Nephron (organoid): ENCODE results near the gene ST3GAL5.
A peak's percentile ranks its signal among the peaks of the same experiment; 100 is the strongest.

Experiments used
- H3K27ac Mint-ChIP-seq, 3 experiments: 2 replicates each; pipeline ENCODE4 v1.8.0; 2020; ENCODE audit warnings: mixed read lengths in 3 of 3, mild to moderate bottlenecking in 2 of 3, moderate library complexity in 1 of 3
- H3K27me3 Mint-ChIP-seq: 2 replicates; pipeline ENCODE4 v1.8.0; 2021; ENCODE audit warnings: low read depth, mild to moderate bottlenecking, moderate library complexity, mixed read lengths
- H3K36me3 Mint-ChIP-seq: 2 replicates; pipeline ENCODE4 v1.8.0; 2020; ENCODE audit warnings: low read depth, mixed read lengths
- H3K4me1 Mint-ChIP-seq: 2 replicates; pipeline ENCODE4 v1.8.0; 2020; ENCODE audit warnings: mixed read lengths
- H3K4me3 Mint-ChIP-seq, 3 experiments: 2 replicates each; pipeline ENCODE4 v1.8.0; 2020; ENCODE audit warnings: mild to moderate bottlenecking in 3 of 3, mixed read lengths in 3 of 3, moderate library complexity in 2 of 3
- H3K9me3 Mint-ChIP-seq: 2 replicates; pipeline ENCODE4 v1.8.0; 2020; ENCODE audit warnings: mixed read lengths
- CTCF ChIP-seq, 3 experiments: fragments of 200-600 bp; sonication (generic); IDR thresholded peaks; one replicate each; pipeline ENCODE4 v1.5.0; 2021; ENCODE audit warnings: antibody characterized with exemption in 3 of 3; ENCODE audit not compliant: unreplicated experiment in 3 of 3

Gene ST3GAL5

GRCh38 chr2:85797263-85797660 is 91.5 kb downstream of the ST3GAL5 start:
- H3K9me3 Mint-ChIP-seq: peaks cover 5% of the 10 kb centered on the region
- TF ChIP-seq CTCF (IDR thresholded peaks at IDR 0.05; ENCODE audit: unreplicated experiment in 3 of 3): no peak
- H3K27me3 Mint-ChIP-seq: peaks cover 5% of the 10 kb centered on the region
- H3K27ac Mint-ChIP-seq: peak overlapping the region; percentile 46 to 96 (median 88)
- peak overlapping the region in 1 of 3 experiments; percentile 18 for H3K4me3 Mint-ChIP-seq
- H3K36me3 Mint-ChIP-seq: no peaks in the 10 kb centered on the region
- H3K4me1 Mint-ChIP-seq: peaks cover 65% of the 10 kb centered on the region

- Mint-ChIP-seq H3K9me3 (no peaks in the 10 kb centered on the region), H3K36me3 (no peaks in the 10 kb centered on the region), H3K4me1 (peaks cover 72% of the 10 kb centered on the region), H3K27me3 (peaks cover 5% of the 10 kb centered on the region), H3K4me3 (peak overlapping the region in 2 of 3 experiments; percentile 53 to 63), H3K27ac (peak overlapping the region; percentile 88 to 96 (median 89))
- no peak for TF ChIP-seq CTCF (IDR thresholded peaks at IDR 0.05; ENCODE audit: unreplicated experiment in 3 of 3)
Measured at GRCh38 chr2:85796341-85797262, 92.2 kb downstream of the ST3GAL5 start.

- no peak for TF ChIP-seq CTCF (IDR thresholded peaks at IDR 0.05; ENCODE audit: unreplicated experiment in 3 of 3)
- H3K36me3 Mint-ChIP-seq: no peaks in the 10 kb centered on the region
- H3K4me1 Mint-ChIP-seq: peaks cover 78% of the 10 kb centered on the region
- peak overlapping the region in 2 of 3 experiments; percentile 53 to 63 for H3K4me3 Mint-ChIP-seq
- H3K27ac Mint-ChIP-seq: peak overlapping the region; percentile 88 to 96 (median 89)
- H3K9me3 Mint-ChIP-seq: no peaks in the 10 kb centered on the region
- H3K27me3 Mint-ChIP-seq: peaks cover 5% of the 10 kb centered on the region
Measured at GRCh38 chr2:85796046-85796340, 92.8 kb downstream of the ST3GAL5 start.

GRCh38 chr2:85795331-85796045 is 93.3 kb downstream of the ST3GAL5 start:
- Mint-ChIP-seq H3K9me3 (no peaks in the 10 kb centered on the region), H3K4me1 (peaks cover 83% of the 10 kb centered on the region), H3K36me3 (no peaks in the 10 kb centered on the region), H3K27ac (peak overlapping the region; percentile 88 to 96 (median 89)), H3K27me3 (peaks cover 5% of the 10 kb centered on the region), H3K4me3 (peak overlapping the region in 1 of 3 experiments; percentile 53)
- no peak for TF ChIP-seq CTCF (IDR thresholded peaks at IDR 0.05; ENCODE audit: unreplicated experiment in 3 of 3)

GRCh38 chr2:85794491-85795121 is 94.2 kb downstream of the ST3GAL5 start:
- H3K4me3 Mint-ChIP-seq: no peak overlapping the region
- no peaks in the 10 kb centered on the region for H3K9me3 Mint-ChIP-seq
- H3K27me3 Mint-ChIP-seq: peaks cover 5% of the 10 kb centered on the region
- peaks cover 91% of the 10 kb centered on the region for H3K4me1 Mint-ChIP-seq
- H3K36me3 Mint-ChIP-seq: no peaks in the 10 kb centered on the region
- TF ChIP-seq CTCF (IDR thresholded peaks at IDR 0.05; ENCODE audit: unreplicated experiment in 3 of 3): no peak
- peak overlapping the region; percentile 10 to 96 (median 88) for H3K27ac Mint-ChIP-seq
